Kidney (tissue), 14 donors: ENCODE data around the gene CCDC78. TPM values are rescaled to one million over a fixed set of nuclear protein-coding genes. Genes with fewer than 3 reads are reported as not detected.
"Not testable (repeated sequence)": the region's sequence is repeated elsewhere in the genome, so short reads cannot be mapped to it uniquely, and the experiment has no call there.

Experiments
- DNase-seq, 5 donors: peaks; one replicate each; pipeline ENCODE4 v3.0.0-alpha.2; 2013 to 2020
- FAIRE-seq: peaks from 2 replicates; lab custom pipeline; 2012; peaks lifted over from hg19 to GRCh38; lab: Jason Lieb, UNC
- H3K27ac ChIP-seq, 2 donors: one replicate each; pipeline ENCODE4 v1.7.0; 2013; ENCODE audit warnings: low read depth in 2 of 2, low read length in 2 of 2, inconsistent platforms in 1 of 2
- H3K27me3 ChIP-seq: one replicate; pipeline ENCODE4 v1.7.1; 2013; ENCODE audit warnings: low read length, inconsistent platforms; ENCODE audit not compliant: control insufficient read depth, insufficient read depth
- H3K36me3 ChIP-seq, 3 donors: one replicate each; pipeline versions ENCODE4 v1.7.0 to v1.7.1; 2013; ENCODE audit warnings: low read length in 3 of 3, control low read depth in 1 of 3, inconsistent platforms in 1 of 3; ENCODE audit not compliant: insufficient read depth in 3 of 3, control insufficient read depth in 2 of 3
- H3K4me1 ChIP-seq, 3 donors: one replicate each; pipeline versions ENCODE4 v1.7.0 to v1.7.1; 2013; ENCODE audit warnings: low read length in 3 of 3, inconsistent platforms in 1 of 3, low read depth in 1 of 3; ENCODE audit not compliant: control insufficient read depth in 2 of 3, insufficient read depth in 2 of 3
- H3K4me3 ChIP-seq, 3 donors: one replicate each; pipeline versions ENCODE4 v1.7.0 to v1.8.1; 2013; ENCODE audit warnings: low read length in 3 of 3, control low read depth in 1 of 3, inconsistent platforms in 1 of 3
- H3K9ac ChIP-seq, 3 donors: one replicate each; pipeline versions ENCODE4 v1.7.0 to v1.7.1; 2013; ENCODE audit warnings: low read length in 3 of 3, control low read depth in 1 of 3, inconsistent platforms in 1 of 3
- H3K9me3 ChIP-seq, 3 donors: one replicate each; pipeline versions ENCODE4 v1.7.0 to v1.7.1; 2013; ENCODE audit warnings: low read length in 3 of 3, control low read depth in 1 of 3, inconsistent platforms in 1 of 3; ENCODE audit not compliant: control insufficient read depth in 2 of 3, insufficient read depth in 1 of 3
- intact Hi-C: fragments of 100-400 bp; cut with DNase I; formaldehyde crosslinking; loops from one replicate; pipeline ENCODE4 v1.11.1; 2022
- polyA plus RNA-seq: library from polyadenylated mRNA; stranded (reverse); fragments of 350-450 nt; fragmentation: Illumina TruSeq; extraction: RNeasy Lipid Tissue Mini Kit (QIAGEN cat#74804); gene quantifications from one replicate; pipeline ENCODE4 v1.2.3, GENCODE V29; 2014; ENCODE audit warnings: low read depth, low replicate concordance; ENCODE audit not compliant: insufficient read depth
- total RNA-seq: library from RNA; stranded (reverse); fragmentation: NEBNext Ultra II Directional; extraction: Animal tissue kit (Norgen Biotek cat#: 25700); gene quantifications from one replicate; pipeline ENCODE4 v1.2.1, GENCODE V29; 2021
- TF ChIP-seq, protein P1 (sequence below): IDR thresholded peaks from 3 replicates; pipeline ENCODE4 v1.5.1; 2012; ENCODE audit warnings: mild to moderate bottlenecking, moderate library complexity, borderline replicate concordance; ENCODE audit not compliant: insufficient read depth; ENCODE audit errors: extremely low read depth
- donor health status: control.
- donor health status: control.
- donor health status: control.
- donor health status: control.
- donor health status: control.
- donor health status: DM: yes; HTN: yes; CAD: no.
- donor health status: Normal renal cell carcinoma (clear cell type).

Gene CCDC78
- total and polyA plus RNA-seq, 2 donors from 2014 or later = 1.3 to 2.6 TPM

DNA sequence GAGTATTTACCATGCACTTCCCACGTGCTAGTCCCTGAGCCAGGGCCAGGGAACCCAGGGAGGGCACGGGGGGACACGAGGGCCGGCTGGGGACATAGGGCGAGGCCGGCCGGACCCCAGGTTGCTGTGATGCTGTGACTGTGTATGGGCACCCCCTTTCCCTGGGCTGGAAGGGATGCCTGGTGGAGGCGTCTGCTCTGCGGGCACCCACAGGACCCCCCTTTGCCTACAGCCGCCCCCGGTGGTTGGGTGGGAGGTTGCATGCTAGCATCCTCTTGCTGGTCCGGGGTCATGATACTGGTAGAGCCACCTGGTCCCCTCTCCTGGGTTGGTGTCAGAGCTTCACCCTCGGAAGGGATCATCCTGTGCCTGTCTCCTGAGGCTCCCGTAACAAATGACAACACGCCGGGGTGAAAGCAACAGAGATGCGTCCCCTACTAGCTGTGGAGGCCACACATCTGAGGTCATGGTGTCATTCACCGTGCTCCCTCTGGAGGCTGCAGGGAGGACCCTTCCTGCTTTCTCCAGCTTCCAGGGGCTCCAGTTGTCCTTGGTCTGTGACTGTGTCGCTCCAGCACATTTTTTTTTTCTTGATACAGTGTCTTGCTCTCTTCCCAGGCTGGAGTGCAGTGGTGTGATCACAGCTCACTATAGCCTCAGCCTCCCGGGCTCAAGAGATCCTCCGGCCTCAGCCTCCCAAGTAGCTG is 17.7 kb upstream of the CCDC78 start:
- intact Hi-C loops = no loop called here
- DNase-seq = no peak

DNA sequence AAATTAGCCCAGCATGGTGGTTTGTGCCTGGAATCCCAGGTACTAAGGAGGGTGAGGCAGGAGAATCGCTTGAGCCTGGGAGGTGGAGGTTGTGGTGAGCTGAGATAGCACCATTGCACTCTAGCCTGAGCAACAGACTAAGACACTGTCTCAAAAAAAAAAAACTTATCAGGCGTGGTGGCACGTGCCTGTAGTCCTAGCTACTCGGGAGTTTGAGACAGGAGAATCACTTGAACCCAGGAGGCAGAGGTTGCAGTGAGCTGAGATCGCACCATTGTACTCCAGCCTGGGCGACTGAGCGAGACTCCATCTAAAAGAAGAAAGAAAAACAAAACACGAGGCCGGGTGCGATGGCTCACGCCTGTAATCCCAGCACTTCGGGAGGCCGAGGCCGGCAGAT is 16.7 kb upstream of the CCDC78 start:
- peaks cover 0 to 11% (median 0%) of the 10 kb centered on the region in 3 donors for H3K4me1 ChIP-seq
- H3K36me3 ChIP-seq, FAIRE-seq, H3K9ac ChIP-seq, H3K27me3 ChIP-seq, DNase-seq, H3K27ac ChIP-seq, intact Hi-C loops, H3K9me3 ChIP-seq, H3K4me3 ChIP-seq: not testable (repeated sequence)

More for the DNA sequence above, 17.7 kb upstream of the CCDC78 start:
- no peak overlapping the region for H3K9ac ChIP-seq
- no peaks in the 10 kb centered on the region for H3K9me3 ChIP-seq
- H3K27ac ChIP-seq = no peak overlapping the region
- H3K27me3 ChIP-seq = no peaks in the 10 kb centered on the region
- FAIRE-seq = no peak
- H3K4me1 ChIP-seq = peaks cover 0 to 11% (median 0%) of the 10 kb centered on the region in 3 donors
- no peaks in the 10 kb centered on the region for H3K36me3 ChIP-seq
- TF ChIP-seq, protein P1, sequence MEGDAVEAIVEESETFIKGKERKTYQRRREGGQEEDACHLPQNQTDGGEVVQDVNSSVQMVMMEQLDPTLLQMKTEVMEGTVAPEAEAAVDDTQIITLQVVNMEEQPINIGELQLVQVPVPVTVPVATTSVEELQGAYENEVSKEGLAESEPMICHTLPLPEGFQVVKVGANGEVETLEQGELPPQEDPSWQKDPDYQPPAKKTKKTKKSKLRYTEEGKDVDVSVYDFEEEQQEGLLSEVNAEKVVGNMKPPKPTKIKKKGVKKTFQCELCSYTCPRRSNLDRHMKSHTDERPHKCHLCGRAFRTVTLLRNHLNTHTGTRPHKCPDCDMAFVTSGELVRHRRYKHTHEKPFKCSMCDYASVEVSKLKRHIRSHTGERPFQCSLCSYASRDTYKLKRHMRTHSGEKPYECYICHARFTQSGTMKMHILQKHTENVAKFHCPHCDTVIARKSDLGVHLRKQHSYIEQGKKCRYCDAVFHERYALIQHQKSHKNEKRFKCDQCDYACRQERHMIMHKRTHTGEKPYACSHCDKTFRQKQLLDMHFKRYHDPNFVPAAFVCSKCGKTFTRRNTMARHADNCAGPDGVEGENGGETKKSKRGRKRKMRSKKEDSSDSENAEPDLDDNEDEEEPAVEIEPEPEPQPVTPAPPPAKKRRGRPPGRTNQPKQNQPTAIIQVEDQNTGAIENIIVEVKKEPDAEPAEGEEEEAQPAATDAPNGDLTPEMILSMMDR = no peak
- no peak overlapping the region for H3K4me3 ChIP-seq

DNA sequence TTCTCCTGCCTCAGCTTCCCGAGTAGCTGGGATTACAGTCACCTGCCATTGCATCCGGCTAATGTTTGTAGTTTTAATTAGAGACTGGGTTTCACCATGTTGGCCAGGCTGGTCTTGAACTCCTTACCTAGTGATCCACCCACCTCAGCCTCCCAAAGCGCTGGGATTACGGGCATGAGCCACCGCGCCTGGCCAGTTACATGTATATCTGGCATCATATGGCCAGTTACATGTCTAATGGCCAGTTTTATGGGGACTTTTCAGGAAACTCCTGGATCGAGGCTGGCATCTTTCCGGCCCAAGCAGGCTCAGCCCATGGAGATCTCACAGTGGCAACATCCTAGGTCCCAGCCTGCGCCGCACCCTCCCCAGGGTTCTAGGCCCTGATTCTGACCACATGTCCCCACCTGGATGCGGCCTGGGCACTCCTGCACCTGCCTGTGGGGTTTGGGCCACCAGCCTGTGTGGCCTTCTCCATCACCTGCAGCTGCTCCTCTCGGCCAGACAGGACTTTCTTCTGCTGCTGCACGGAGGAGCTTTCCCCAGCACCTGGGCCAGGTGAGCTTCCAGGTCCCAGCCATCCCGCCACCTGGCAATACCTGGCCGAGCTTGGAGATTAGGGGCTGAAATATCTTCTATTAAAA is 15.9 kb upstream of the CCDC78 start:
- Histone ChIP-seq H3K4me3 (no peak overlapping the region), H3K4me1 (peaks cover 0 to 11% (median 0%) of the 10 kb centered on the region in 3 donors), H3K27me3 (no peaks in the 10 kb centered on the region), H3K27ac (no peak overlapping the region), H3K36me3 (peaks cover 0 to under 1% (median 0%) of the 10 kb centered on the region in 3 donors), H3K9ac (no peak overlapping the region), H3K9me3 (no peaks in the 10 kb centered on the region)
- FAIRE-seq = no peak
- TF ChIP-seq, protein P1 = no peak
- intact Hi-C loops = no loop called here
- DNase-seq = no peak

DNA sequence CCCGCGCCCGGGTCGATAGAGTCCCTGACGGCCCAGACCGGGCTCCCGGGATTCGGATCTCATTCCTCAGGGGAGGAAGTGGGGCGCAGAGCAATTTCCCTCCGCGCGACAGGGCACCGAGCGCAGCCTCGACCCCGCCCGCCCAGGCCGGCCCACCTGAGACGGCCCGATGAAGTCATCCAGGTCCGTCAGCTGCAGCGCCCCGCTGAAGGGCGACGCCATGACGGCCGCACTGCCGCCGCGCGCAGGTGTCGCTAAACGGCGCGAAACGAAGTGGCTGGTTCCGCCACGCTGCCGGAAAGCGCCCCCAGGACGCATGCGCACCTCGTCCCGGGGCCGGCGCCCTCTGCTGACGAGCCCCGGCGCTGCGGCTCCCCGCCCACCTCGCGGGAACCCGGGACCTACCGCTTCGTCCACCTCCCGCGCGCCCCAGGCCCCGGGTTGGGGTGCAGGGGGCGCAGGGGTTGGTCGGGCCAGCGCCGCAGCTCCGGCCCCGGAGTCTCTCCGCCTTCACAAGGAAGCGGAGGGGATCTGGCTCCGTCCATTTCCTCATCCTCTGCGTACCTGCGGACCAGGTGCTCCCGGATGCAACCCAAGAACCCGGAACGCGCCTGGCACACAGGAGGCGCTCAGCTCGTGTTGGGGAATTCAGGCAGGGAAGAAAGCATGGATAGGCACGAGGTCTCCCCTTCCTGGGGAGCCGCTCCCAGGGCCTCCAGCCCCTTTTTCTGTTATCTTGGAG is 14.7 kb upstream of the CCDC78 start, which contains the start of gene CIAO3:
TSS of gene CIAO3 (minus strand) at position 234 of the 742 bp plus-strand sequence. CDS start at position 222, 12 bp downstream.
- FAIRE-seq = no peak

More for the DNA sequence above, 14.7 kb upstream of the CCDC78 start, which contains the start of gene CIAO3:
- DNase-seq = peak; percentile 92 to 96 (median 95)
- TF ChIP-seq, protein P1 = peak; percentile 84
- no peaks in the 10 kb centered on the region for H3K27me3 ChIP-seq
- peak within 1 kb of the TSS; percentile 28 to 71 for H3K27ac ChIP-seq
- H3K9ac ChIP-seq = peak within 1 kb of the TSS; percentile 8 to 77 (median 26)
- intact Hi-C loops = no loop called here
- peaks cover 0 to 11% (median 0%) of the 10 kb centered on the region in 3 donors for H3K4me1 ChIP-seq
- H3K9me3 ChIP-seq = no peaks in the 10 kb centered on the region
- peaks cover 0 to 3% (median 0%) of the 10 kb centered on the region in 3 donors for H3K36me3 ChIP-seq
- peak within 1 kb of the TSS; percentile 48 to 72 (median 65) for H3K4me3 ChIP-seq
